ENCODE measurements around the gene TBC1D2B.
A peak's percentile ranks its signal among the peaks of the same experiment; 100 is the strongest.
"Not testable (repeated sequence)": the region's sequence is repeated elsewhere in the genome, so short reads cannot be mapped to it uniquely, and the experiment has no call there.

The TBC1D2B gene

DNA sequence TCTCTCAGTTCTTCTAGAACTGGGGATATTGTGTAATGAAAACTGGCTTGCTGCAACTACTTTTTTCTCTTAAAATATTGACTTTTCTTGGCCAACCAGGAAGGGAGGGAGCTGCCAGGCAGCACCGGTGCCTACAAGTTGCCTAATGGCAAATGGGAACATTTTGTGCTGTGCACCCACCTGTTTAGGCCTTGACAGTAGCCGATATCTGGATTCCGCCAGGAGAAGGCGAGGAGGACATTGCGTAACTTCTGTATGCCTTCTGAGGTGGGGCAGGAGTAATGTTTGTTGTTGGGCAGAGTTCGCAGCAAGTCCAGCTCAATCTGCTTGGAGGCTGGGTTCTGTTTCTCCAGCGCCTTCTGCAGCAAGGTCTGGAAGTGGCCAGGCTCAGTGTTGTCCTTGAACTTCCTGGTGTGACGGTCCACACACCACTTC is 64.9 kb downstream of the TBC1D2B start:
- DNase-seq, result no peak
- in situ Hi-C loops (cut with MboI; ENCODE audit: low pct_unique_long_range_greater_than_20kb, low sequenced_read_pairs), result no loop called here

DNA sequence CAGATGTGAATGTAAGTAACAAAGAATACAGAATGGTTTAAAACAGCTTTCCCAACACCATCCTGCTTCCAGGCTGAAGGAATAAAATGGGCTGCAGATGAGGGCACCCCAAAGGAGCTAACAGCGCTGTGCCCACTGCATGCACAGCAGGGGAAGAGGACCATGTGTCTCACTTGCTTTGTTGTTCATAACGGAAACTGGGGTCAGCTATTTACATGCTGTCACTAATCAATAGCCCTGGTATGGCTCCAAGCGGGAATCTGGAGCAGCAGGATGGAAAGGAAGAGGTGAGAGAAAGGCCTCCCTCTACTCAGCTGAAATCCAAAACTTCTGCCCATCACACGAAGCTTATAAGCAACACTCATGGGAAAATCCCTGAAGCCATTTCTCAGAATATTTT is 67.4 kb downstream of the TBC1D2B start:
- in situ Hi-C loops (cut with MboI; ENCODE audit: low pct_unique_long_range_greater_than_20kb, low sequenced_read_pairs), result no loop called here
- no peak for DNase-seq

DNA sequence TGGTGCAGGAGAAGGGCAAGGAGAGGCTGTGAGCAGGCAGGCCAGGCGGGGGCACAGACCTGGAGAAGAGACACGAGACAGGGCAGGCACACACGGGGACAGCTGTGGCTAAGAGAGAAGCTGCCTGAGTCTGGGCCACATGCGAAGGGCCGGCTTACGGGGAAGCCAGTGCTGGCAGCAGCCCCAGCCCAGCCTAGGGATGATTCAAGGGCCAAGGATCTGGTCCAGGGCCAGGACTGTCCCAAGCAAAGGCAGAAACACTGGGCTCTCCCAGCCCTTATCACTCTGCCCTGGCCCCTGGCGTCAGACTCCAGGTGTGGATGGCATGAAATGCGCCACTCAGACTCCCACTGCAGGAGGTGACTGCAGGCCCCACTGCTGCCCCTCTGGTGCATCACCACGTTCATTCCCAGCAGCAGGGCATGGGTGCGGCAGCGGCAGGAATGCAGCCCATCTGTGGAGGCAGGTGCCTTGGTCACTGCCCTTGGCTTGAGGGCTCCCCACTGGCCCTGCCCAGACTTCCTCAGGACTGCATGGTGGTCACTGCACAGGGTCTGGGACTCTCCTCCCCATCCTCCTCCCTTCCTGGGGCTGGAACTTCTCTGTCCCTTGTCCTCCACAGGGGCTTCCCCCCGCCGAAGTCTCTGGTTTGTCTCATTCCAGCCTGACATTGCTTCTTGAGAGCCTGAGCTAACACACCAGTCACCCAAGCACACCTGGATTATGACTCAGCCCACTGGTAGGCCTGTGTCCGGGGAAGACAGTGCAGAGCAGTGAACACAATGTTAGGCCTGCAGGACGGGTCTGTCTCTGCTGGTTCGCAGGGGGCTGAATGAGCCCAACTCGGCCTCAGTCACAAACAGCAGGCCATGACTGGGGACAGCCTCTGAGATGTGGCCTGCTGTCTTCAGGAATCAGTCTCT is 69.3 kb downstream of the TBC1D2B start:
- in situ Hi-C loops (cut with MboI; ENCODE audit: low pct_unique_long_range_greater_than_20kb, low sequenced_read_pairs), result no loop called here
- no peak for DNase-seq

DNA sequence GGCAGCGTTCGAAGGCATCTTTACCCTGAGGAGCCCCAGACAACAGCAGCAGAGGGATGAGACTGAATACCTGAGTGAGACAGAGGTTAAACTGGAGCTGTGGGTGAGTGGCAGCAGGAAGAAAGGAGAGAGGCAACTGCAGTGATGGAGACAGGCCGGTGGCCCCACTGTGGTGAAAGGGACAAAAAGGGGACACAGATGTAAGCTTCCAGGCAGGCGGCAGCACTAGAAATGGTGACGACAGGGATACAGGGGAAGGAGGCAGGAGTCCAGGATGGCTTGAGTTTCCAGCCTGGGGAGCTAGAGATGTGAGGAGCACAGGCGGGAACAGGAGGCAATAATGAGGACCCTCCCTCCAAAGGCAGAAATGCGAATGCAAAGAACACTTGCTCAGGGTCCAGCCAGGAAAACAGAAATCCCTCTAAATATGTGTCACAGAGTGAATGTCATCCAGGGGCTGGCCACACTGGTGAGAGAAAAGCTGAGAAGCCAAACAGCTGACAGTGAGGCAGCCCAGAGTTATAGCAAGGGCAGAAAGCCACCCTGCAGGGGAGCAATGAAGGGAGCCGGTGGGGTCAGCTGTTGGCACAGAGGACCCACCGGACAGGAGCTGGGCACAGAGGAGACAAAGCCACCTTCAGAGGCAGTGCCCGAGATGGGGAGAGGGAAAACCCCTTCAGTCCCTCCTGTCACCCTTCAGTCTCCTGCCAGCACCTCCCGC is 70.1 kb downstream of the TBC1D2B start:
- in situ Hi-C loops (cut with MboI; ENCODE audit: low pct_unique_long_range_greater_than_20kb, low sequenced_read_pairs), result no loop called here
- DNase-seq, result no peak

DNA sequence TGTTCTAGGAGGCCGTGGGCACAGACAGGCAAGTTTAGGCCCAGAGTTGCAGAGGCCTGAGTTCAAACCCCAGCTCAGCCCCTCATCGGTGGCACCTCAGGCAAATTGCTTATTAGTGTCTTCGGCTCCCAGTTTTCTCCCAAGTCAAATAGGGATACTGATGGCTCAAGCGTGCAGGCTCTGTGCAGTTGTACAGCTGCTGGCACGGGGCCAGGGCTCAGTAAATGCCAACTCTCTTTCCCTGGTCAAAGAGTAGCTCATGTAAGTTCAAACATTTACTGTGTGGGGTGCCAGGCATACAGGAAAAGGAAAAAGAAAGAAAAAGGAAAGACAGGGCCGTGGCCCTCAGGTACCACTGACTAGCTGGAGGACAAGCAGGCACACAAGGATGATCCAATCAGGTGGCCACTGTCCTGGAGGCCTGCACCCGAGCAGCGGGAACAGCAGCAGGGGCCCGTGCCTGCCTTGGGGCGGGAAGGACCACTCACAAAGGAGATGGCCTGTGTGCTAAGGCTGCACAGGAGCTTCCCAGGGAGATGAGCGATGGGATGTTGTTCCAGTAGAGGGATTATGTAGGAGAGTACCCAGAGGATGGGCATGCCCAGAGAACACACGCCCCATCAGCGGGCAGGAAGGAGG is 70.8 kb downstream of the TBC1D2B start:
- in situ Hi-C loops (cut with MboI; ENCODE audit: low pct_unique_long_range_greater_than_20kb, low sequenced_read_pairs), result no loop called here
- DNase-seq, result no peak

DNA sequence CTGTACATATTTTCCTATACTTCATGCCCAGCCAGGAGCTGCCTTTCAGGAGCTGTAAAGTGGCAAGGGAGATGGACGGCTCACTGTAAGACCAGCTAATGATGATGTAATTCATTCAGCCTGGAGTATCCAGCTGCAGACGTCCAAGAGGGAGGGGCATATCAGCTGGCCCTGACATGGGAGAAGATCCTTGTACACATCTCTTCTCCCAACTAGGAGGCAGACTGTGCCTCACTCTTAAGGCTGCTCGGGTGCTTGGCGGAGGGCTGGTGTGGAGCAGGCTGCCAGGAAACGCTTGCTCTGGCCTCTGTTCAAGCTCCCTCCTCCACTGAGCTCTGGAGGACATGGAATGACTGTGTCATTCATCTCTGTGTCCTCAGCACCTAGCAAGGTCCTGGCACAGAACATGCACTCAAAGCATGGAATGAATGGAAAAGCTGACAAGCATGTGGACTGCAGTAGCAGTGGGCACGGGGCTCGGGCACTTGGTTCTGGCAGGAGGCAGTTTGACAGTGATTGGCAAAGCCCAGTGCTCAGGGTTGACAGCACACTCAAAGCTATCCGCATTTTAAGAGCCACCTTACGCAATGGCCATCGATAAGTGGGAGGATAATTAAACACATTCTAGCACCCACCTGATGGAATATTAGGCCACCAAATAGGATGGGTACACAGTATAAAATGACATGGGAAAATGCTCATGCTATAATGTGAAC is 72.4 kb downstream of the TBC1D2B start:
- in situ Hi-C loops (cut with MboI; ENCODE audit: low pct_unique_long_range_greater_than_20kb, low sequenced_read_pairs), result no loop called here
- no peak for DNase-seq

DNA sequence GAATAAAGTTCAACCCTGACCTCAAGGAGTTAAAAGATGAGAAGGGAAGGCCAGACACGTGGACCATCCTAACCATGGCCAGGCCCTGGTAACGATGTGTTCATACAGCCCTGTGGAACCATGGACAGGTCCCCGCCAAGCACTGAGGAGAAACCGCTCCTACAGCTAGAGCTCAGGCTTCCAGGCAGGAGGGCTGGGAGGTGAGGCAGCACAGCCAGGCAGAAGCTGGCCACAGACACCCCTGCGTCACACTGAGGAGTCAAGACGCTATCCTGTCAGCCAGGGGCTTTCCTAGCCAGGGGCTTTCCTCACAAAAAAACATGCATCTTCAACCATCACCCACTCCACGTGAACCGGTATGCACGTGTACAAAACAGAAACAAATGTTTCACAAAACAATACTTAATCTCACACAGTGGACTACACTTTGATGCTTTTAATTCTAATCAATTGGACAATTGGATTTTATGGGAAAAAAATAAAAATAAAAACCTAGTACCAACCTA is 73.2 kb downstream of the TBC1D2B start:
- in situ Hi-C loops (cut with MboI; ENCODE audit: low pct_unique_long_range_greater_than_20kb, low sequenced_read_pairs), result no loop called here
- no peak for DNase-seq

DNA sequence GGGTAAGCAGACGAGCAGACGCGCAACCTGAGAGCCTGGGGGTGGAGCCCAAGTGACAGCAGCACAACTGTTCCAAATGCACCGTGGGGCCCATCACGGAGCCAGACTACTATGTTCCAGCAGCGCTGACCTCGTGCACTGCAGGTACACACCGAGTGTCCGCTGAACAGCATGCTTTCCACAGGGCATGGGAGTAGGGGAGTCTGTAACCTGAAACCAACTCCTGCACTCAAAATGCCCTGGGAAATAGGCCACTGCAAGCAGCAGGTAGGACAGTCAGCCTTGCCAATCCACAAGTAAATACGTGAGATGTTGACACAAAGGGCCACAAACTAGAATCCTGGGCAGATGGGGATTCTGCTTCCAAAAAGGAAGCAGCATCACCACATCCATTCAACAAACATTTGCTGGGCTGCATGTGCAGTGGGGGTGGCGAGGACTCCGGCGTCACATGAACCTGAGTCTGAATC is 73.9 kb downstream of the TBC1D2B start:
- in situ Hi-C loops (cut with MboI; ENCODE audit: low pct_unique_long_range_greater_than_20kb, low sequenced_read_pairs), result no loop called here
- no peak for DNase-seq

DNA sequence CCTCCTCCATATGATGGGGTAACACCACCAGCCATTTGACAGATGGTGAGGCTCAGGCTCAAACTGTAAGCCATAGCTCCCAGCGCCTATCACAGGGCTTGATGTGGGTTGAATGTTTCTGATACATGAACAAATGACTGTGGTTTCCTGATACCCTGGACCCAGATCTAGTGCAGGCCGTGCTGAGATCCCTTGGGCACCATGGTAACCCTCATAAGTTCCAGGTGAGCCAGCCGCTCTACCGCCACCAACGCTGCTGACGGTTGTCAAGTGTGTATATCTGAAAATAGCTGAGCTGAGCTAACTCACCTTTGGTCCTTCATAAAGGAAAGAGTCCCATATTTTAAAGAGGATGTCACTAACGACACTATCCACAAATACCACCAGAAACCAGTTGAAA is 74.5 kb downstream of the TBC1D2B start:
- in situ Hi-C loops (cut with MboI; ENCODE audit: low pct_unique_long_range_greater_than_20kb, low sequenced_read_pairs), result no loop called here
- no peak for DNase-seq

DNA sequence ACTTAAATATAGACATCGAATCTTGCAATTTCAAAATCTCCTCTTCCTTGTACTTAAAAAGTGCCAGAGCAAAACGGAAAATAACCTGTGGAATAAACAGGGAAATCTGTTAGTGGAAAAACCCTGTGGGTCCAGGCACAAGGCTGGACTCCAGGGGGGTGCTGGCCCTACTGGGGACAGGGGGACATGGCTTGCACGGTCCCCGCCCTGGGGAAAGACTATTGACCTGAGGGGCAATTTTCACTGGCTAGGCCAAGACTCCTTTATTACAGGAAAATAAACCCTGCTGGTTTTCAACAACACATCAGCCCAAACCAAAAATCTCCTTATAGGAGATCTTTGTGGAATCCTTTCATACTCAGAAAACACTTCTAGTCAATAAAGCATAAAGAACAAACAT is 75.9 kb downstream of the TBC1D2B start:
- DNase-seq, result no peak
- in situ Hi-C loops (cut with MboI; ENCODE audit: low pct_unique_long_range_greater_than_20kb, low sequenced_read_pairs), result no loop called here

DNA sequence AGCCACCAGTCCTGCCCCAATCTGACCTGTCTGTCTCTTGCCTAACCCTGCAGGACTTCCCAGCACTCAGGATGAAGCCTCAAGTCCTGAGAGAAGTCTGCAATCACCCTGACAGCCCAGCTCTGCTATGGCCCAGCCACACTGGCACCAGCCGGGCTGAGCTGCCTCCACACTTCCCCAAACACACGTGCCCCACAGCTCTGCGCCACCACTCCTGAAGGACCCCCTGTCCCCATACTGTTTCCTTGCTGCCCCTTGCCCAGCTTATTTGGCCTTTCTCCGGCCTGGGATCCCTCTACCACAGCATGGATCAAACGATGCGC is 76.6 kb downstream of the TBC1D2B start:
- in situ Hi-C loops (cut with MboI; ENCODE audit: low pct_unique_long_range_greater_than_20kb, low sequenced_read_pairs), result no loop called here
- DNase-seq, result no peak

DNA sequence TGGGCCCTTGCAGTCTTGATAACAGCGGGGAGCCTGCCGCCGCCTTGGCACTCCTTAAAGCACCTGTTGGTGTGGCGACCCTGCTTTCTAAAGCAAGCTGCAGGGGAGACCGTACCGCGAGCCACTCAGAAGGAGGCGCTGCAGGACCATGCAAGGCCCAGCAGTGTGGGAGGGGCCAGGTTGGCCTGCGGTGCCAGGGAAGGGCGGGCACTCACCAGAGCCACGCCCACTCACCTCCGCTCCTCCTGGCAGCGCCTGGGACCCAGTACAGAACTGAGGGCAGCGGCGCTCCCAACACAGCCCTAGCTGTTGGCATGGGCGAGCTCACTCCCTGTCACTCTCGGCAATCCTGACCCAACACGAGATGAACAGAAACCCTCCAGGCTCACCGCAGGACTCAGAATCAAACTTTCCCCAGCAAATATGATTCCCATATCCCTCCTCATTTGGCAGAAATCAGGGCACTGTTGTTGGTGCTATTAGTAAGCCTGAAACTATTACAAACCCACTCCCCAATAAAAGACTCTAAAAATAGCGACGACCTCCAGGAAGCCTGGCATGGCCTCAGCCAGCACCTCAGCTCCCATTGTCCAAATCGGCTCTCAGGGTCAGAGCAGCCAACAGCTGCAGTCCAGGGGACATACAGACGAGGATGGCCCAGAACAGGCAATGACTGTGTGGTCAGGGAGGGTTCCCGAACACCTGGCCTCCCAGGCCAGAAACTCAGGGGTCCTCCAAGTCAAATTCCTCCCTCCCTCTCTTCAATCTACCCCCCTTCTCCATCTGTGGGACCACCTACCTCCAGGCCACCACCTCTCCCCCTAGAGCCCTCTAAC is 77.2 kb downstream of the TBC1D2B start:
- in situ Hi-C loops (cut with MboI; ENCODE audit: low pct_unique_long_range_greater_than_20kb, low sequenced_read_pairs), result no loop called here
- DNase-seq, result peak; percentile 88

DNA sequence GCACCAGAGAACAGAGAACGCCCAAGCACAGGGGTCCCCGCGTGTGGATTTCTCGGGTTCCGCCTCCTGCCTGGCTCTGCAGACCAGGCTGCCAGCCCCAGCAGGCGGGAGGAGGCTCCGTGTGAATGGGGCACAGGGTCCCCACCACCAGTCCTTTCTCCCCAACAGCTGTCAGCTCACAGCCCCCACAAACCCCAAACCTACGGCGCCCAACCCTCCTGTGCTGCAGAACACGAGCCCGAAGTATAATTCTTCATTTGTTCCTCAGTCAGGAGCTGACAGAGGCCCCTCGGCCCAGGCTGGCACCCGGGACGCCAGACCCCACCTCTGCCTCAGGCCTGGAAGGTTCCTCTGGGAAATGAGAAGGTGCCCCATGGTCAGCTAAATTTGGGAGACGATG is 78.0 kb downstream of the TBC1D2B start:
- in situ Hi-C loops (cut with MboI; ENCODE audit: low pct_unique_long_range_greater_than_20kb, low sequenced_read_pairs), result no loop called here
- no peak for DNase-seq

DNA sequence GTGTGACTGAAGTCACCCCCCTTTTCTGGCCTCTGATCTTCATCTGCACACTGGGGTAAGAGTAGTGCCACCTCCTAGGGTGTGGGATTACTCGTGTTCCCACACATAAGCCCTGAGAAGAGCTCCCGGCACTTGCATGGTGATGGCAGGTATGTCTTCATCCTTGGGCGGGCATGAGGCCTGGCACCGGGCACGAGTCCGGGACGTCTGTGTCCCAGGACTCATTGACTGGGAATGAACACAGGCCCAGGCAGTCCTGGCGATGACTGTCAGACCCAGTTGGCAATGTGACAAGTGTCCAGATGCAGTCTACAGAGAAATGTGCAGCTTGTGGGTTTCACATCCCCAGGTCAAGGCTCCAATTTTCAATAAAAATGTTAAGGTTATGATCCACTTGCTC is 78.9 kb downstream of the TBC1D2B start:
- no peak for DNase-seq
- in situ Hi-C loops (cut with MboI; ENCODE audit: low pct_unique_long_range_greater_than_20kb, low sequenced_read_pairs), result no loop called here

DNA sequence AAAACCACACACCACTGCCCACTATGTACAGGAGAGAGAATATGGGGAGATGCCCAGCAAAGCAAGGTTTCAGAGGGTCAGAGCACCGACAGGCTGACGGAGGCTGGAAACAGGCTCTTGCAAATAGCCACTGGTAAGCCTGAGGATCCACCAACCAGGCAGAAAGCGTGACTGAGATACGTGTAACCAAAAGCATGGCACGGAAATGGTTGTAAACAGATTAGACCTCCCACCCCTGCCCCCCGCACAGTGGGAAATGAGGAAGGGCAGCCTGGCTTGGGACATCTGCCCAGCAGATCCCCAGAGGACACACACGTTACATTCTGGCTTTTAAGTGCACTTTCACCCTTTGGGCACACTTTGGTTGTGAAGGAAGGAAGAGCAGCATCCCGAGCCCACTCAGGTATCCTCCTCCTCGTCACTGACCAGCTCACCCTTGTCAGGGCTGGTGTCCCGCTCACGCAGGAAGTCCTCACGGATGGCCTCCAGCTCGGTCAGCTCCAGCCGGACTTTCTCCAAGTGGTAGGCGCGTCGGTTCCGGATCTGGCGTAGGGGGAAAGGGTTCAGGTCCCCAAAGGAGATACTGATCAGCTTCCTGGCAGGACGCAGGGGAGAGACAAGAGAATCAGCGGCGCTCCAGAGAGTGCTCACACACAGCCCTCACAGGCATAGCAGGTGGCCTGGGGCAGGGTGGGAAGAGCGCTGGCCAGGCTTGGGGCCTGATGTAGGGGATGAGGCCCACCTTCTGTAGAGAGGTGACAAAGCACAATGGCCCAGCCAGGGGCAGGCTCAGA is 79.6 kb downstream of the TBC1D2B start:
- DNase-seq; in situ Hi-C loops (cut with MboI; ENCODE audit: low pct_unique_long_range_greater_than_20kb, low sequenced_read_pairs): not testable (repeated sequence)

DNA sequence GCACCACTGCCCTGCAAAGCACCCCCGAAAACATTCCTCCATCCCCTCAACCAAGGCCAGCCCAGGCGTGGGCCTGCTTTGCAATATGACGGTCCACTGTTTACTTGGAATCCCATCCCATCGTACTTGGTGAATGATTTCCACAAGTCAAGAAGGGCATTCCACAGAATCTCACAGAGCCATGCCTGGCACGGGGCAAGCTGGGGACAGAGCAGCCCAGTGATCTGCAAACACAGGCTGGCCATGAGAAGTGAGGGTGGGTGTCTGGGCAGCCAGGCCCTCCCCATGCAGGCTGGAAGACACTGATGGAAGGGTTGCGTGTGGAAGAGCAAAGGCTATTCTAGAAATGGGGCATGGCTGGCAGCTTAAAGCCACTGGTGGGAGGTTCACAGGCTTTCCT is 80.3 kb downstream of the TBC1D2B start:
- DNase-seq; in situ Hi-C loops (cut with MboI; ENCODE audit: low pct_unique_long_range_greater_than_20kb, low sequenced_read_pairs): not testable (repeated sequence)

DNA sequence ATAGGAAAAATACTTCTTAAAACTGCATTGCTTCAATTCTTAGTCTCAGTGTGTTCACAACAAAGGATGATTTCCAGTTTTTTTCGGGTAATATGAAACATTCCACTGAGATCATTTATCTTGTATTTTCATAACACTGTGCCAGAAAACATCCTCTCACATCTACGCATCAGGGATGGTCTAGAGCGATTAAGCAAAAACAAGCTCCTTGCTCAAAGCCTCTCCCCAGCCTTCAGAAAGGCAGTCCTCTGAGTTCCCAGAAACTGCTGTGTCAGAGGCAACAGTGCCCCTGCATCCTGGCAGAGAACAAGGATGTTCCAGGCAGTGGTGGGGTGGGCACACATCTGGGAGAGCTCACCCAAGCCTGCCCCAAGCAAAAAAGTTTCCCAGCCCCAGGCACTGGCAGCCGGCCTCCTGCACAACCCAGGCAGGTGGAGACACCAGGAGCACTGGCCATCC is 80.8 kb downstream of the TBC1D2B start:
- DNase-seq, result not testable (repeated sequence)

DNA sequence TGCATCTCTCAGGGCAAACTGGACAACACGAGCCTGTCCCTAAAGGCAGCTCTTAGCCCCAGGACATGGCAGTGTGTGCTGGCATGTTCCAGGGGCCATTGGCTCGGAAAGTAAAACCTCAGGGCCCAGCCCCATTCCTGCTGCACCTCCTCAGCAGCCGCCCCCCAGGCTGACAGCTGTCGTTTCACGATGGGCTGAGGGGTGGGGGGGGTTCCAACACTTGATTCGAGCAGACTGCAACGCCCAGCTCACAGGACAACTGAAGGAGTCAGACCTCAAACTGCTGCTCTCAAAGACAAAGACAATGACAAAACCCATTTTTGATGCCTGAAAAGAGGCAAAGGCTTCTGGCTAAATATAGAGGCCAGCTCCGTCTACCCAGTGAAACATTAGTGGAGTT is 81.3 kb downstream of the TBC1D2B start:
- DNase-seq; in situ Hi-C loops (cut with MboI; ENCODE audit: low pct_unique_long_range_greater_than_20kb, low sequenced_read_pairs): not testable (repeated sequence)

More for the DNA sequence above, 80.8 kb downstream of the TBC1D2B start:
- in situ Hi-C loops (cut with MboI; ENCODE audit: low pct_unique_long_range_greater_than_20kb, low sequenced_read_pairs), result not testable (repeated sequence)

Data from KBM-7 (cell line).